ENCODE results near the gene TIMP1.
A peak's percentile ranks its signal among the peaks of the same experiment; 100 is the strongest.
"Not testable (repeated sequence)": the region's sequence is repeated elsewhere in the genome, so short reads cannot be mapped to it uniquely, and the experiment has no call there.

The TIMP1 gene

DNA sequence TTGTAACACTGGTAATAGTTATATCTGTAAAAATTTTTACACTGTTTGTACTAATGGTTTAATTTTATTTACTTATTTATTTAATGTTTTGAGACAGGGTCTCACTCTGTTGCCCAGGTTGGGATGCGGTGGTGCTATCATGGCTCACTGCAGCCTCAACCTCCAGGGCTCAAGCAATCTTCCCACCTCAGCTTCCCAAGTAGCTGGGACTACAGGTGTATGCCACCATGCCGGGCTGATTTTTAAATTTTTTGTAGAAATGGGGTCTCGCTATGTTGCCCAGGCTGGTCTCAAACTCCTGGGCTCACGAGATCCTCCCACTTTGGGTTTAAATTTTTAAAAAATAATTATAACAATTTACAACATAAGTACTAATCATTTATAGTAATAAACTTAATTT is 20.9 kb downstream of the TIMP1 start:
- intact Hi-C loops (cut with micrococcal nuclease); H3K4me3 Mint-ChIP-seq; H3K27me3 Mint-ChIP-seq; H3K36me3 Mint-ChIP-seq (ENCODE audit: low read depth); H3K27ac Mint-ChIP-seq; H3K9me3 Mint-ChIP-seq: not testable (repeated sequence)
- peaks cover 14% of the 10 kb centered on the region for H3K4me1 Mint-ChIP-seq (ENCODE audit: low read depth)

DNA sequence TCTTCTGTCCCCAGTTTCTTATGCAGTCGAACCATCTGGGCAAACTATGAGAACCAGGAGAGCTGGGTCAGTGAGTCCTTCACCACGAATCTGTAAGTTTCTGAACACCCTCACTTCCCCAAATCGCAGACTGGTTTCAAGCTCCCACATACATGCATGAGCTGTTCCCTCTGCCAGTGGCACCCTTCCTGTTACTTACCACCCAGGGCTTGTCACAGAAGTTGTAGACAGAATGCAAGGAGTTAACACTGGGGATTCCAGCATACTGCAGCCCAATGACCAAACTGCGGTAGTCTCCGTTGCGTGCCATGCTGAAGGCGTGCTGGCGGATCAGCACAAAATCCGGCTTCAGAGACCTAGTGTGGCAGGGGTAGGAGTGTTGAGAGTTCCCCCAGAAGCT is 22.8 kb downstream of the TIMP1 start:
- Mint-ChIP-seq H3K9me3 (no peaks in the 10 kb centered on the region), H3K27ac (peak overlapping the region; percentile 55), H3K4me3 (no peak overlapping the region), H3K36me3 (ENCODE audit: low read depth) (no peaks in the 10 kb centered on the region), H3K4me1 (ENCODE audit: low read depth) (peaks cover 31% of the 10 kb centered on the region), H3K27me3 (peaks cover 2% of the 10 kb centered on the region)
- intact Hi-C loops (cut with micrococcal nuclease): no loop called here

DNA sequence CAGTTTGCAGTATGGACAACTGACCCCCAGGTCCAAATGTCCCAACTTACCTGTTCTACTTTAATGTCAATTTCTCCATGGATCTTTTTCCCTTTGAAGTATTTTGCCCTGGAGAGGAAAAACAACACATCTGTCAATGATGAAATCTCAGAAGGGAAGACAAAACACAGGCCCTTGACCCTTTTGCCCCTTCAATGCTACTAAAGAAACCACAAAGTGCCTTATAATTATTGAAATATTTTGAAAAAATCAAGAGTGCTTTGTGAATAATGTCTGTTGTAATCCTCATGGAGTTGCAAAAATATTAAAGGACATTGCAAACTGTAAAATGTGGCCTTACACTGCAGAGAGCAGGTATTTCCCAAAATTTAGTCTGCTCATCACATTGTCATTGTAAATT is 24.9 kb downstream of the TIMP1 start:
- peaks cover 40% of the 10 kb centered on the region for H3K4me1 Mint-ChIP-seq (ENCODE audit: low read depth)
- no peak overlapping the region for H3K4me3 Mint-ChIP-seq
- no peaks in the 10 kb centered on the region for H3K9me3 Mint-ChIP-seq
- H3K27ac Mint-ChIP-seq: no peak overlapping the region
- intact Hi-C loops (cut with micrococcal nuclease): no loop called here
- no peaks in the 10 kb centered on the region for H3K36me3 Mint-ChIP-seq (ENCODE audit: low read depth)
- no peaks in the 10 kb centered on the region for H3K27me3 Mint-ChIP-seq

DNA sequence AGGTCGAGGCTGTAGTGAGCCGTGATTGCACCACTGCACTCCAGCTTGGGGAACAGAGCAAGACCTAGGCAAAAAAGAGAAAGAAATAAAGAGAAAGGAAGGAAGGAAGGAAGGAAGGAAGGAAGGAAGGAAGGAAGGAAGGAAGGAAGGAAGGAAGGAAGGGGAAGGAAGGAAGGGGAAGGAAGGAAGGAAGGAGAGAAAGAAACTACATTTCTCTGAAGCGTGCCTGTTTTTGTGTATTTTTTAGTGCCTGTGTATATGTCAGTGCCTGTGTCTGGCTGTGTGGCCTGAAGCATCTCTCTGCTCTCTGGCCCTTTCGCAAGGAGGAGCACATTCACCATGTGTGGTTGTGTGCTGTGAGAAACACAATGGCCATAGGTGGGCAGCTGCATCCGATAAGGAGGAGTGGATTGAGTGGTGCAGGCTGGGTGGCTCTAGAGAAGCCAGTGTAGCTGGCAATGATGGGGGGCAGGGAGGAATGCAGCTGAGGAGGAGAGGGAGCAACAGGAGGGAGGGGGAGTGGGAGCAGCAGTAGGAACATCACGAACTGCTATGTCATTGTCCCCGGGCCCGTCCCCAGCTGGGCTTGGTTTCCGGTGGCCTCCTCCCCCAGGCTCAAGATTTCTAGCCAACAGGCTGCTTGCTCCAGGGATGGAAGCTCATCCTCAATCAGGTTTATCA is 26.0 kb downstream of the TIMP1 start:
- peak overlapping the region; percentile 31 for H3K4me3 Mint-ChIP-seq
- intact Hi-C loops (cut with micrococcal nuclease): no loop called here
- H3K9me3 Mint-ChIP-seq: no peaks in the 10 kb centered on the region
- peaks cover 40% of the 10 kb centered on the region for H3K4me1 Mint-ChIP-seq (ENCODE audit: low read depth)
- no peaks in the 10 kb centered on the region for H3K36me3 Mint-ChIP-seq (ENCODE audit: low read depth)
- H3K27me3 Mint-ChIP-seq: no peaks in the 10 kb centered on the region
- H3K27ac Mint-ChIP-seq: peak overlapping the region; percentile 55

DNA sequence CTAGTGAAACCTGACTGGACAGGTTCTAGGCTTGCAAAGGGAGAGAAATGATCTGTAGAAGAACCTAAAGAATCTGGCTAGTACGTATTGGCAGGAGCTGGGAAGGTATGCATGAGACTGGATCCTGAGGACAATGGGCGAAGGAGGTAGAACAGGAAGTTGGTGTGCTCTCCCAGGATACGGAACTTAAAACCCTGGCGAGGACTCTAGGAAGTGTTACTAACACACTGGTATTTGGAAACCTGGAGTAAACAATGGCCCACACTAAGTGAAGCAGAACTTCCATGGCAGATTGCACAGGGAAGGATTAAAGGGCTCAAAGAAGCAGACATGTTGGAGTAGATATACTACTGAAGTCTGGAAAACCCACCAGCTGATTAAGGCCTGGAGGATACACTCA is 28.3 kb downstream of the TIMP1 start:
- no peaks in the 10 kb centered on the region for H3K36me3 Mint-ChIP-seq (ENCODE audit: low read depth)
- H3K4me3 Mint-ChIP-seq: no peak overlapping the region
- H3K27ac Mint-ChIP-seq: no peak overlapping the region
- intact Hi-C loops (cut with micrococcal nuclease): no loop called here
- peaks cover 33% of the 10 kb centered on the region for H3K4me1 Mint-ChIP-seq (ENCODE audit: low read depth)
- no peaks in the 10 kb centered on the region for H3K9me3 Mint-ChIP-seq
- H3K27me3 Mint-ChIP-seq: peaks cover 4% of the 10 kb centered on the region

DNA sequence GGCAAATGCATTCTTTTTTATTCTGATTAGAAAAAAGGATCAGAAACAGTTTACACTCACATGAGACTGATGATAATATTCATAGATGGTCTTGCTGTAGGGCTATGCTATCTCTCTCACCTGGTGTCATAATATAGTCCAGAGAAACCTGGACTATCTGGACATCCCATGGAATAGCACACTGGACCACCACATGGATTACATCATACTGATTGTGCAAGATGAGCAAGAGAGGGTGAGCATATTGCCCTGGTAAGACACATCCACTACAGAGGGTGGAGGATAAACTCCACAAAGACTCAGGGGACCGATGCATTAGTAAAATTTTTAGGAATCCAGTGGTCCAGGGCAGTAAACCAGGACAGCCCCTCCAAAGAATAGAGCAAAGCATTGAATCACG is 29.3 kb downstream of the TIMP1 start:
- intact Hi-C loops (cut with micrococcal nuclease): no loop called here
- peaks cover 30% of the 10 kb centered on the region for H3K4me1 Mint-ChIP-seq (ENCODE audit: low read depth)
- no peaks in the 10 kb centered on the region for H3K36me3 Mint-ChIP-seq (ENCODE audit: low read depth)
- H3K4me3 Mint-ChIP-seq: no peak overlapping the region
- no peak overlapping the region for H3K27ac Mint-ChIP-seq
- H3K9me3 Mint-ChIP-seq: no peaks in the 10 kb centered on the region
- peaks cover 8% of the 10 kb centered on the region for H3K27me3 Mint-ChIP-seq

DNA sequence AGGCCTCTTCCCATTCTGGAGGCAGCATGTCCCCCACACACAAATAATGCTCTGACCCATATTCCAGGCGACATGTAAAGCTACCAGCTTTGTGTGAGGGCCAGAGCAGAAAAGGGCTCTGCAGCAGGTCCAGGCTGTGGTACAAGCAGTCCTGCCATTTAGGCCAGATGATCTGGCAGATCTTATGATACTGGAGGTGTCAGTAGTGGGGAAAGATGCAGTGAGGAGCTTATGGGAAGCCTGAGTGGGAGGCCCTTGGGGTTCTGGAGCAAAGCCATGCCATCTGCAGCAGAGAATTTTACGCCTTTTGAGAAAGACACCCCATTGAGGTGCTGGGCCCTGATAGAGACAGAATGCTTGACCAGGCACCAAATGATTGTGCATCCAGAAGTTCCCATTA is 29.7 kb downstream of the TIMP1 start:
- Mint-ChIP-seq H3K27me3 (peaks cover 13% of the 10 kb centered on the region), H3K4me1 (ENCODE audit: low read depth) (peaks cover 30% of the 10 kb centered on the region), H3K9me3 (no peaks in the 10 kb centered on the region), H3K36me3 (ENCODE audit: low read depth) (no peaks in the 10 kb centered on the region), H3K4me3 (no peak overlapping the region), H3K27ac (no peak overlapping the region)
- intact Hi-C loops (cut with micrococcal nuclease): no loop called here

DNA sequence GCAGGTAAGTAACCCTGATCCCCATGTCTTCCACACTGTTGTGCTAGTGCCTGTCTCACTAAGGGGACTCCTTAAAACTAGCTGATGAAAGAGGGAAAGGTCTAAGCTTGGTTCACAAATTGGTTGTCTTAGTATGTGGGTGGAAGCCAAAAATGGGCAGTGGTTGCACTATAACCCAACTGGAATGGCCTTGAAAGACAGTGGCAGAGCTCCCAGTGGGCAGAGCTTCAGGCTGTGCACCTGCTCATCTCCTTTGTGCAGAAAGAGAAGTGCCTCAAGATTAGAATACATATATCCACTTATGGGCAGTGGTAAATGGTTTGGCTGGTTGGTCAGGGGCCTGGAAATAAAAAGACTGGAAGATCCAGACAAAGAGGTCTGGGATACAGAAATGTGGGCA is 30.2 kb downstream of the TIMP1 start:
- Mint-ChIP-seq H3K4me3 (no peak overlapping the region), H3K27me3 (peaks cover 16% of the 10 kb centered on the region), H3K36me3 (ENCODE audit: low read depth) (no peaks in the 10 kb centered on the region), H3K27ac (no peak overlapping the region), H3K9me3 (no peaks in the 10 kb centered on the region), H3K4me1 (ENCODE audit: low read depth) (peaks cover 30% of the 10 kb centered on the region)
- intact Hi-C loops (cut with micrococcal nuclease): no loop called here

DNA sequence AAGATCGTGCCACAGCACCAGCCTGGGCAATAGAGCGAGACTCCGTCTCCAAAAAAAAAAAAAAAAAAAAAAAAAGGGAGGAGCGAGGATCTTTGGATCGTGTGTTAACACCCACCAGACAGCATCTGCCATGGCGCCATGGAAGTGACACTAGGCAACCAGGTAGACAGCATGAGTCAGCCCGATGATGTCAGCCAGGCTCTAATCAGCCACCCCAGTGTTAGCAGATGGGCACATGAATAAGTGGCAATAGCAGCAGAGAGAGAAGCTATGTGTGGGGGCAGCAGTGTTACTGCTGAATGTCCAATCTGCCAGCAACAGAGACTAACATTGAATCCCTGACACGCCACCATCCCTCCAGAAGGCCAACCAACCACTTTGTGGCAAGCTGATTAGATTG is 30.8 kb downstream of the TIMP1 start:
- no peak overlapping the region for H3K27ac Mint-ChIP-seq
- peaks cover 26% of the 10 kb centered on the region for H3K4me1 Mint-ChIP-seq (ENCODE audit: low read depth)
- no peak overlapping the region for H3K4me3 Mint-ChIP-seq
- H3K36me3 Mint-ChIP-seq (ENCODE audit: low read depth): no peaks in the 10 kb centered on the region
- peaks cover 22% of the 10 kb centered on the region for H3K27me3 Mint-ChIP-seq
- H3K9me3 Mint-ChIP-seq: no peaks in the 10 kb centered on the region
- intact Hi-C loops (cut with micrococcal nuclease): no loop called here

DNA sequence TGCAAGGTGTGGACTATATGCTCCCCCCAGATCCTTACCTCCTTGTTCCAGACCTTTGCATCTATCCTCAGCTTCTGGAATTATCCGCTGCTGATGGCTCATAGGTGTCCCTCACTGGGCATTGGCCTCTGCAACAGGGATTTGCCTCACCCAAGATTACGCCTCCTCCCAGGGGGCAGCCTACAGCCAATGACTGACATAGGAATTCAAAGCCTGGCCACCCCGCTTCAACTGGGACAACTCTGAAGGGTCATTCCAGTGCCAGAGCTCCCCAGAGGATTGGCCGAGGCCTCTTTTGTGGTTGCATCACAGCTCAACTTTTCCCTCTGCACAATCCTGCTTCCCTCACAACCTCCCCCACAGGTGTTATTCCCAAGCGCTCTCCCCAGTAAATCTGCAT is 32.4 kb downstream of the TIMP1 start:
- Mint-ChIP-seq H3K27ac (no peak overlapping the region), H3K27me3 (peaks cover 32% of the 10 kb centered on the region), H3K9me3 (no peaks in the 10 kb centered on the region), H3K4me3 (no peak overlapping the region), H3K4me1 (ENCODE audit: low read depth) (peaks cover 11% of the 10 kb centered on the region), H3K36me3 (ENCODE audit: low read depth) (no peaks in the 10 kb centered on the region)
- intact Hi-C loops (cut with micrococcal nuclease): no loop called here

DNA sequence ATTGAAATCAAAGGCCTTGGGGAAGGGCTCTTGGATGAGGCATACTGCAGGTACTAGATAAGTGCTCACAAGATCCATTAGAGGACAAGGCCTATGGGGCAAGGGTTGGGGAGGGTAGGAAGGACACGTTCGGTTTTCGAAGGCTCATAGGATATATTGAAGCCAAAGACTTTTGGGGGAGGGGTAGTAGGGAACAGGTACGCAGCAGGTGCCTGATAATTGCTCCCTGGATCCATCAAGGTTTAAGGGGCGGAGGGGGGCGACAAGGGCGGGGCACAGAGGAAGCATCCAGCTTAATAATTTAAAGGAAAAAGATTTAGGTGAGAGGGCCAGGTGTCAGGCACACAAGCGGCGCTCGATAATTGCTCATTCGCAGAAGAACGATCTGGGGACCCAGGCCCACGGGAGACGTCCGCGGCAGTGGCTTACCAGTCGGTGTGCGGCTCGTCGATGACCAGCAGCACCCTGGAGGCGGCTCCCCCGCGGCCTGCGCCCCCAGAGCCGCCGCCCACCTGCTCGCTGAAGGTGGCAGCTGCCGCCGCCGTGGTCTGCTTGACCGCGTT is 36.8 kb downstream of the TIMP1 start:
- H3K9me3 Mint-ChIP-seq: no peaks in the 10 kb centered on the region
- H3K4me3 Mint-ChIP-seq: peak overlapping the region; percentile 60
- peaks cover 22% of the 10 kb centered on the region for H3K4me1 Mint-ChIP-seq (ENCODE audit: low read depth)
- H3K36me3 Mint-ChIP-seq (ENCODE audit: low read depth): no peaks in the 10 kb centered on the region
- no peak overlapping the region for H3K27ac Mint-ChIP-seq
- intact Hi-C loops (cut with micrococcal nuclease): no loop called here
- H3K27me3 Mint-ChIP-seq: peaks cover 35% of the 10 kb centered on the region

DNA sequence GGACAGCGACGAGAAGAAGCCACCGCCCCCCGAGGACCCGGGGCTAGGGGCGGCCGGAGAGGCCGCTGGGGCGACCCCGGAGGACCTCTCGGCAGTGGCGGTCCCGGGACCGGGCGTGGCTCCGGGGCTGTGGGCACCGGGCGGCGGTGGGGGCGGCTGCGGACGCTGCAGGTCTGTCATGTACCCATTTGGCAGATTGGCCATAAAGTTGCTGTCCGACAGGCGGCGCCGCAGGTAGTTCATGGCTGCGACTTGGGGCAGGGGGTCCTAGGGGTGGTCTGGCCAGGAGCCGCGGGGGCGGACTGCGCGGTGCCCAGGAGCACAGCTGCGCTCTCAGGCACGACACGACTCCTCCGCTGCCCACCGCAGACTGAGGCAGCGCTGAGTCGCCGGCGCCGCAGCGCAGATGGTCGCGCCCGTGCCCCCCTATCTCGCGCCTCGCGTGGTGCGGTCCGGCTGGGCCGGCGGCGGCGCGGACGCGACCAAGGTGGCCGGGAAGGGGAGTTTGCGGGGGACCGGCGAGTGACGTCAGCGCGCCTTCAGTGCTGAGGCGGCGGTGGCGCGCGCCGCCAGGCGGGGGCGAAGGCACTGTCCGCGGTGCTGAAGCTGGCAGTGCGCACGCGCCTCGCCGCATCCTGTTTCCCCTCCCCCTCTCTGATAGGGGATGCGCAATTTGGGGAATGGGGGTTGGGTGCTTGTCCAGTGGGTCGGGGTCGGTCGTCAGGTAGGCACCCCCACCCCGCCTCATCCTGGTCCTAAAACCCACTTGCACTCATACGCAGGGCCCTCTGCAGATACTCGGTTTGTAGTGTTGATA is 37.5 kb downstream of the TIMP1 start, which contains the start of gene SYN1:
Gene SYN1 (minus strand): TSS at position 372 of the 817 bp plus-strand sequence. CDS start 129 bp downstream, at position 243.
- intact Hi-C loops (cut with micrococcal nuclease): no loop called here
- peaks cover 2% of the 10 kb centered on the region for H3K36me3 Mint-ChIP-seq (ENCODE audit: low read depth)
- peaks cover 27% of the 10 kb centered on the region for H3K4me1 Mint-ChIP-seq (ENCODE audit: low read depth)
- peak within 1 kb of the TSS; percentile 60 for H3K4me3 Mint-ChIP-seq
- no peak within 1 kb of the TSS for H3K27ac Mint-ChIP-seq
- peaks cover 33% of the 10 kb centered on the region for H3K27me3 Mint-ChIP-seq
- H3K9me3 Mint-ChIP-seq: no peaks in the 10 kb centered on the region

DNA sequence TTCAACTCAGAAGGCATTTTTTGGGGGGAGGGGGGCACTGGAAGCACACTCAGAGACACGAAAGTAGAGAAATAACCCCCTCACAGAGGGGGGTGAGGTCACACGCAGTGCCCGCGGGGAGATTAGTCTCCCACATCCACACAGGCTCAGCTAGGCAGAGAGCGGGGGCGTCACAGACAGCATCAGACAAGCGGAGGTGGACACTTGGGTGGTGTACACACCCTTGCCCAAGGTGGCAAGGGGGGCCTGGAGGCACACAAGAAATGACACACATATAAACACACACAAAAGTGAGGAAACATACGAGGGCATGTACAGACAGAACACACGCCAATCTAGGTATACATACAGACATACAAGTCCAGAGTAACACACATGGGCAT is 38.1 kb downstream of the TIMP1 start:
- Mint-ChIP-seq H3K9me3 (no peaks in the 10 kb centered on the region), H3K36me3 (ENCODE audit: low read depth) (peaks cover 8% of the 10 kb centered on the region), H3K27me3 (peaks cover 33% of the 10 kb centered on the region), H3K4me1 (ENCODE audit: low read depth) (peaks cover 33% of the 10 kb centered on the region), H3K4me3 (no peak overlapping the region), H3K27ac (no peak overlapping the region)
- intact Hi-C loops (cut with micrococcal nuclease): no loop called here

DNA sequence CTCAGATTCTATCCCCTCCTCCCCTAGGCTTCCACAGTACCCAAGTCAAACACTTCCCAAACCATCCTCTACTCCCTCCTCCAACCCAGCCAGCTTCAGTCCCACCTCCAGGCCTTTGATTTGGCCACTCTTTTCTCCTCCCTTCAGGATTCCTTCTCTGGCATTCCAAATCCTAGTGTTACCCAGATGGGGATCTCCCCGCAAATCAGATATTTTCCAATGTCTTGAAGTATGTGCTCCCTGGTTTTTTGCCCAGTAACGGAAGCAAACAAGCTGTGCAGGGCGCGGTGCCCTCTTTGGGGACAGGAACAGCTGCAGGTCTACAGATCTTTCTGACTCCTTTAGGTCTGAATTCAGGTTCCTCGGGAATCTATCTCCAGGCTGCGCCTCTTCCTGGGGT is 39.6 kb downstream of the TIMP1 start:
- Mint-ChIP-seq H3K4me3 (no peak overlapping the region), H3K27ac (no peak overlapping the region), H3K27me3 (peaks cover 25% of the 10 kb centered on the region), H3K4me1 (ENCODE audit: low read depth) (peaks cover 48% of the 10 kb centered on the region), H3K9me3 (no peaks in the 10 kb centered on the region), H3K36me3 (ENCODE audit: low read depth) (peaks cover 23% of the 10 kb centered on the region)
- intact Hi-C loops (cut with micrococcal nuclease): no loop called here
